ENCODE results near the gene BPIFB2.

Gene BPIFB2

DNA sequence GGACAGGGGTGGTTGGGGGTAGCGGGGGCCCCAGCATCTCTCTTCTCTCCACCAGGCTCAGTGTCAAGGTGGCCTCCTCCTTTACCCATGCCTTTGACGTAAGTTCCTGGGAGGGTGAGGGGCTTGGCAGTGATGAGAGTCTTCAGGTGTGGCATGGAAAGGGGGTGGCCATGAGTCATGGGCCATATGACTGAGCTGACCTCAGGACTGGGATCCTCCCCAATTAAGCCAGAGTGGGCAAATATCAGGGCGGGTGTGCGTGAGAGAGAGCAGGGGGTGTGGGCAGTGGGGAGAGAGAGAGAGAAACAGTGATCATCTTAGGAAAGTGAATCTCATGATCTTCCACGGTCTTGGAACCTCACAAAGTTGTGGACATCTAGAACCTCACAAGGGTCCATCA lies 63.7 kb downstream of the BPIFB2 start:
- Histone ChIP-seq H2BK12ac (ENCODE audit: low read length in 2 of 2) (no peak overlapping the region), H3K18ac (ENCODE audit: low read depth in 1 of 2, low read length in 2 of 2) (no peak overlapping the region), H3K27ac (ENCODE audit: low read length, poor library complexity, severe bottlenecking) (no peak overlapping the region), H2BK120ac (ENCODE audit: low read depth, low read length) (no peak overlapping the region), H2AFZ (ENCODE audit: low read depth, low read length) (no peak overlapping the region), H2AK5ac (ENCODE audit: low read length, severe bottlenecking) (no peak overlapping the region), H3K23ac (ENCODE audit: low read length in 2 of 2) (no peak overlapping the region), H3K79me1 (replicated peaks; ENCODE audit: low read length, poor library complexity, severe bottlenecking) (no peaks in the 10 kb centered on the region), H3K14ac (ENCODE audit: low read length in 2 of 2) (no peak overlapping the region), H2BK15ac (ENCODE audit: low read depth, poor library complexity, severe bottlenecking) (no peak overlapping the region), H4K91ac (ENCODE audit: low read length) (no peak overlapping the region), H3K4me1 (ENCODE audit: control insufficient read depth, insufficient read depth, low read depth, low read length) (no peaks in the 10 kb centered on the region), H2BK5ac (ENCODE audit: low read depth, low read length, poor library complexity, severe bottlenecking) (no peak overlapping the region), H3K9ac (ENCODE audit: low read length) (no peak overlapping the region), H3K4me2 (ENCODE audit: low read length, poor library complexity, severe bottlenecking) (no peak overlapping the region), H3K4ac (ENCODE audit: low read depth in 1 of 2, low read length in 2 of 2) (no peak overlapping the region), H3K36me3 (ENCODE audit: control insufficient read depth in 1 of 2, insufficient read depth in 2 of 2, low read depth in 1 of 2, low read length in 2 of 2) (no peaks in the 10 kb centered on the region), H4K8ac (ENCODE audit: low read length) (no peak overlapping the region), H3K4me3 (ENCODE audit: insufficient read depth in 1 of 2, low read depth in 1 of 2, low read length in 2 of 2) (no peak overlapping the region), H3K27me3 (ENCODE audit: control insufficient read depth in 1 of 2, insufficient read depth in 1 of 2, low read length in 2 of 2) (peaks cover 19 to 95% of the 10 kb centered on the region in 2 experiments), H3K9me3 (ENCODE audit: control insufficient read depth, low read length) (peaks cover 5% of the 10 kb centered on the region)
- WGBS, result 82% methylated on average over 2 of the region's 5 CpGs
- DNase-seq, result no peak

- no peak overlapping the region for H2BK5ac ChIP-seq (ENCODE audit: low read depth, low read length, poor library complexity, severe bottlenecking)
- H4K8ac ChIP-seq (ENCODE audit: low read length), result no peak overlapping the region
- H3K9ac ChIP-seq (ENCODE audit: low read length), result no peak overlapping the region
- H3K14ac ChIP-seq (ENCODE audit: low read length in 2 of 2), result no peak overlapping the region
- DNase-seq, result no peak
- no peaks in the 10 kb centered on the region for H3K36me3 ChIP-seq (ENCODE audit: control insufficient read depth in 1 of 2, insufficient read depth in 2 of 2, low read depth in 1 of 2, low read length in 2 of 2)
- no peak overlapping the region for H2BK12ac ChIP-seq (ENCODE audit: low read length in 2 of 2)
- H2AFZ ChIP-seq (ENCODE audit: low read depth, low read length), result no peak overlapping the region
- no peak overlapping the region for H3K4me2 ChIP-seq (ENCODE audit: low read length, poor library complexity, severe bottlenecking)
- H3K23ac ChIP-seq (ENCODE audit: low read length in 2 of 2), result no peak overlapping the region
- no peaks in the 10 kb centered on the region for H3K79me1 ChIP-seq (replicated peaks; ENCODE audit: low read length, poor library complexity, severe bottlenecking)
- H3K4me3 ChIP-seq (ENCODE audit: insufficient read depth in 1 of 2, low read depth in 1 of 2, low read length in 2 of 2), result no peak overlapping the region
- H2AK5ac ChIP-seq (ENCODE audit: low read length, severe bottlenecking), result no peak overlapping the region
- H3K27ac ChIP-seq (ENCODE audit: low read length, poor library complexity, severe bottlenecking), result no peak overlapping the region
- 64% methylated on average over 3 of the region's 4 CpGs for WGBS
- no peak overlapping the region for H2BK15ac ChIP-seq (ENCODE audit: low read depth, poor library complexity, severe bottlenecking)
- H3K18ac ChIP-seq (ENCODE audit: low read depth in 1 of 2, low read length in 2 of 2), result no peak overlapping the region
- peaks cover 23 to 97% of the 10 kb centered on the region in 2 experiments for H3K27me3 ChIP-seq (ENCODE audit: control insufficient read depth in 1 of 2, insufficient read depth in 1 of 2, low read length in 2 of 2)
- H4K91ac ChIP-seq (ENCODE audit: low read length), result no peak overlapping the region
- peaks cover 2% of the 10 kb centered on the region for H3K4me1 ChIP-seq (ENCODE audit: control insufficient read depth, insufficient read depth, low read depth, low read length)
- H2BK120ac ChIP-seq (ENCODE audit: low read depth, low read length), result no peak overlapping the region
- no peak overlapping the region for H3K4ac ChIP-seq (ENCODE audit: low read depth in 1 of 2, low read length in 2 of 2)
- H3K9me3 ChIP-seq (ENCODE audit: control insufficient read depth, low read length), result peaks cover 5% of the 10 kb centered on the region
Measured at GRCh38 chr20:33072362-33072761, 64.9 kb downstream of the BPIFB2 start.

- DNase-seq, result no peak
- Histone ChIP-seq H3K27ac (ENCODE audit: low read length, poor library complexity, severe bottlenecking) (no peak overlapping the region), H3K36me3 (ENCODE audit: control insufficient read depth in 1 of 2, insufficient read depth in 2 of 2, low read depth in 1 of 2, low read length in 2 of 2) (no peaks in the 10 kb centered on the region), H2AFZ (ENCODE audit: low read depth, low read length) (no peak overlapping the region), H3K23ac (ENCODE audit: low read length in 2 of 2) (no peak overlapping the region), H3K4ac (ENCODE audit: low read depth in 1 of 2, low read length in 2 of 2) (no peak overlapping the region), H4K91ac (ENCODE audit: low read length) (no peak overlapping the region), H3K9me3 (ENCODE audit: control insufficient read depth, low read length) (peaks cover 5% of the 10 kb centered on the region), H2AK5ac (ENCODE audit: low read length, severe bottlenecking) (no peak overlapping the region), H3K14ac (ENCODE audit: low read length in 2 of 2) (no peak overlapping the region), H3K9ac (ENCODE audit: low read length) (no peak overlapping the region), H2BK15ac (ENCODE audit: low read depth, poor library complexity, severe bottlenecking) (no peak overlapping the region), H3K4me3 (ENCODE audit: insufficient read depth in 1 of 2, low read depth in 1 of 2, low read length in 2 of 2) (no peak overlapping the region), H3K27me3 (ENCODE audit: control insufficient read depth in 1 of 2, insufficient read depth in 1 of 2, low read length in 2 of 2) (peaks cover 27 to 97% of the 10 kb centered on the region in 2 experiments), H3K18ac (ENCODE audit: low read depth in 1 of 2, low read length in 2 of 2) (no peak overlapping the region), H3K4me2 (ENCODE audit: low read length, poor library complexity, severe bottlenecking) (no peak overlapping the region), H4K8ac (ENCODE audit: low read length) (no peak overlapping the region), H2BK12ac (ENCODE audit: low read length in 2 of 2) (no peak overlapping the region), H2BK5ac (ENCODE audit: low read depth, low read length, poor library complexity, severe bottlenecking) (no peak overlapping the region), H3K79me1 (replicated peaks; ENCODE audit: low read length, poor library complexity, severe bottlenecking) (no peaks in the 10 kb centered on the region), H2BK120ac (ENCODE audit: low read depth, low read length) (no peak overlapping the region), H3K4me1 (ENCODE audit: control insufficient read depth, insufficient read depth, low read depth, low read length) (peaks cover 2% of the 10 kb centered on the region)
- 80% methylated on average over 2 of the region's 2 CpGs for WGBS
Measured at GRCh38 chr20:33072813-33073212, 65.3 kb downstream of the BPIFB2 start.
